ENCODE measurements around the gene MORN1.

MORN1 gene

DNA sequence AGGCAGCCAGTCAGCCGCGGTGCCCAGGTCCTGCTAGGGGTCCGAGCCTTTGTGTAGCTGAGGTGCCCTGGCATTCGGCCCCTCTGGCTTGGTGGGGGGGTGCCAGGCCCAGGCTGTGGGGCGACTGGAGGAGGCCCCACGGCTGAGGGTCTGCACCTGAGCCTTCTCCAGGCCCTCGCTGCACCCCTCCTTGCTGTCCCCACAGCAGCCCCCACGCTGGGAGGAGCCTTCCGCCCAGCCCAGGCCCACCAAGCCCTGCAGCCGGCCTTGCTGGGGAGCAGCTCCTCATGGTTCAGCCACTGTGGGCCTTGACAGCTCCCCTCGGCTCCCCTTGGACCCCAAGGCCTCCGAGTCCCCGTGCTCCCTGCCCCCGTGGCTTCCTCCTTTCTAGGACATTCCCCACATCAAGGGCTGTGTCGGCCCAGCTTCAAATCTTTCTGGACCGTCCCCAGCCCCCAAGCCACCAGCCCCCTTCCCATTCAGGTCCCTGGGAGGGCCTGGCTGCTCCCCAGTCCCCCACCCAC lies 67.8 kb downstream of the MORN1 start:
- no peaks in the 10 kb centered on the region for H3K9me2 ChIP-seq (replicated peaks; ENCODE audit: low read depth, low read length)
- no peak overlapping the region for H2AFZ ChIP-seq (ENCODE audit: low read length)
- H3K9me3 ChIP-seq (ENCODE audit: insufficient read depth, low read depth, low read length): peaks cover 5% of the 10 kb centered on the region; the same call in 1 of the 2 replicates
- TF ChIP-seq CTCF (conservative IDR thresholded peaks at IDR 0.05; ENCODE audit: low read length) (no peak), EZH2phosphoT487 (IDR thresholded peaks at IDR 0.05; ENCODE audit: borderline replicate concordance) (no peak)
- no peaks in the 10 kb centered on the region for H3K4me1 ChIP-seq (ENCODE audit: insufficient read depth, low read length, poor library complexity, severe bottlenecking)
- H3K27me3 ChIP-seq (ENCODE audit: insufficient read depth, low read length, poor library complexity, severe bottlenecking): no peaks in the 10 kb centered on the region
- no peaks in the 10 kb centered on the region for H3F3A ChIP-seq (ENCODE audit: low read depth)
- no peak overlapping the region for H3K4me3 ChIP-seq (ENCODE audit: low read length, poor library complexity, severe bottlenecking)
- no peaks in the 10 kb centered on the region for H4K20me1 ChIP-seq (ENCODE audit: insufficient read depth, low read length, poor library complexity, severe bottlenecking)
- no peak overlapping the region for H3K9ac ChIP-seq (ENCODE audit: low read depth, low read length, poor library complexity, severe bottlenecking)
- H3K79me2 ChIP-seq (ENCODE audit: insufficient read depth, low read length): no peaks in the 10 kb centered on the region
- no peak overlapping the region for H3K4me2 ChIP-seq (ENCODE audit: low read depth, low read length, poor library complexity, severe bottlenecking)
- no peaks in the 10 kb centered on the region for H3K36me3 ChIP-seq (ENCODE audit: insufficient read depth, low read length)

DNA sequence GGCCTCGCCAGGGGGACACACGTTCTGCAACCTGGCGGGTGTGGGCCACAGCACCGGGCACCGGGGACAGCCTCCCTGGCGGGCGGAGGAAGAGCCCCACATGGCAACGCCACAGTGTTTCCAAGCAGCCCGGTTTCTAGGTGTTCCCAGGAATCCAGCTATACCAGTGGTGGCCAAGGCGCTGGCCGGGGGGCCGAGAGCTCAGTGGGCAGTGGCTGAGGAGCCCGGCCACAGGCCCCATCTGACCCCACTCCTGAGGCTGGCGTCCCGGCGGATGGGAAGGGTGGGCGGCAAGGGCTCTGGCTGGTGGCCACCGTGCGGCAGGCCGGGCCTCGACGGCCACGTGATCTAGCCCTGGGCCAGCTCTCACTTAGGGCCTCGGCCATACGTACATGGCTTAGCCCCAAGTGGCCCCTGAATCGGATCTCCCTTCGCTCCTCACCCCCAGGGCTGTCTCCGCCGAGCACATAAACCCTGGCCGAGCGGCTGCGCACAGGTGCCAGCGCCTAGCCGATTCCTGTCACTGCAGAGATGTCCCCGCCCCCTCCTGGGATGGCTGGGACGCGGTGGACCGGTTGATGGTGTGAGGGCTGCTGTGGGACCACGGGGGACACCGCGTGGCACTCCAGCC lies 68.7 kb downstream of the MORN1 start:
- Histone ChIP-seq H3K36me3 (ENCODE audit: insufficient read depth, low read length) (no peaks in the 10 kb centered on the region), H3K4me3 (ENCODE audit: low read length, poor library complexity, severe bottlenecking) (no peak overlapping the region), H3K9me3 (ENCODE audit: insufficient read depth, low read depth, low read length) (peaks cover 5% of the 10 kb centered on the region; the same call in 1 of the 2 replicates), H2AFZ (ENCODE audit: low read length) (no peak overlapping the region), H3K9me2 (replicated peaks; ENCODE audit: low read depth, low read length) (no peaks in the 10 kb centered on the region), H3K4me2 (ENCODE audit: low read depth, low read length, poor library complexity, severe bottlenecking) (no peak overlapping the region), H3F3A (ENCODE audit: low read depth) (no peaks in the 10 kb centered on the region), H3K9ac (ENCODE audit: low read depth, low read length, poor library complexity, severe bottlenecking) (no peak overlapping the region), H3K27me3 (ENCODE audit: insufficient read depth, low read length, poor library complexity, severe bottlenecking) (no peaks in the 10 kb centered on the region), H4K20me1 (ENCODE audit: insufficient read depth, low read length, poor library complexity, severe bottlenecking) (no peaks in the 10 kb centered on the region), H3K4me1 (ENCODE audit: insufficient read depth, low read length, poor library complexity, severe bottlenecking) (no peaks in the 10 kb centered on the region), H3K79me2 (ENCODE audit: insufficient read depth, low read length) (no peaks in the 10 kb centered on the region)
- TF ChIP-seq CTCF (conservative IDR thresholded peaks at IDR 0.05; ENCODE audit: low read length) (no peak), EZH2phosphoT487 (IDR thresholded peaks at IDR 0.05; ENCODE audit: borderline replicate concordance) (no peak)

DNA sequence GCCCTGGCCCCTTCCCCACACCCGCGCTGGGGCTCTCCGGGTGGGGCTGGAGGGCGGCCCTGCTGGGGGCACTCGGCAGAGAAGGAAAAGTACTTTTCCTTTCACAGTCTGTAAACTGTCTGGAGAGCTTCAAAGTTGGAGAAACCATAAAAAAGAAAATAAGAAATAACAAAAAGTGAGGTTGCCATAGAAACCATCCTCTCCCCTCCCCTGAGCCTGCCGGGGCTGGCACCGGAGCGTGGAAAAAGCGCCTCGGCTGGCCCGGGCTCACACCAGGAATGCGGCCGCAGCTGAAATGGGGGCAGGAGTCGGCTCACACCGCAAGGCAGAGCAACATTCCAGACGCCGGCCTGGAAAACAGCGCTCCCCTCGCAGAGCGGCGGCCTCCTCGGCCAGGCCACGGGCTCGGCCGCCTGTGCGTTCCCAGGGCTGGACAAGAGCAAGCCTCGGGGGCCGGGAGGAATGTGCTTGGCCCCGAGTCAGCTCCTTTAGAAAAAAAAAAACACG lies 69.2 kb downstream of the MORN1 start:
- H3K9me3 ChIP-seq (ENCODE audit: insufficient read depth, low read depth, low read length): peaks cover 5% of the 10 kb centered on the region; the same call in 1 of the 2 replicates
- H3K9me2 ChIP-seq (replicated peaks; ENCODE audit: low read depth, low read length): no peaks in the 10 kb centered on the region
- H3F3A ChIP-seq (ENCODE audit: low read depth): no peaks in the 10 kb centered on the region
- no peaks in the 10 kb centered on the region for H3K27me3 ChIP-seq (ENCODE audit: insufficient read depth, low read length, poor library complexity, severe bottlenecking)
- no peaks in the 10 kb centered on the region for H3K36me3 ChIP-seq (ENCODE audit: insufficient read depth, low read length)
- TF ChIP-seq CTCF (conservative IDR thresholded peaks at IDR 0.05; ENCODE audit: low read length): no peak
- TF ChIP-seq EZH2phosphoT487 (IDR thresholded peaks at IDR 0.05; ENCODE audit: borderline replicate concordance): no peak
- no peaks in the 10 kb centered on the region for H3K4me1 ChIP-seq (ENCODE audit: insufficient read depth, low read length, poor library complexity, severe bottlenecking)
- no peaks in the 10 kb centered on the region for H4K20me1 ChIP-seq (ENCODE audit: insufficient read depth, low read length, poor library complexity, severe bottlenecking)
- H3K4me2 ChIP-seq (ENCODE audit: low read depth, low read length, poor library complexity, severe bottlenecking): no peak overlapping the region
- no peak overlapping the region for H3K4me3 ChIP-seq (ENCODE audit: low read length, poor library complexity, severe bottlenecking)
- H3K79me2 ChIP-seq (ENCODE audit: insufficient read depth, low read length): no peaks in the 10 kb centered on the region
- no peak overlapping the region for H2AFZ ChIP-seq (ENCODE audit: low read length)
- H3K9ac ChIP-seq (ENCODE audit: low read depth, low read length, poor library complexity, severe bottlenecking): no peak overlapping the region
